Measurements from ENCODE around the gene CXCL11.

DNA sequence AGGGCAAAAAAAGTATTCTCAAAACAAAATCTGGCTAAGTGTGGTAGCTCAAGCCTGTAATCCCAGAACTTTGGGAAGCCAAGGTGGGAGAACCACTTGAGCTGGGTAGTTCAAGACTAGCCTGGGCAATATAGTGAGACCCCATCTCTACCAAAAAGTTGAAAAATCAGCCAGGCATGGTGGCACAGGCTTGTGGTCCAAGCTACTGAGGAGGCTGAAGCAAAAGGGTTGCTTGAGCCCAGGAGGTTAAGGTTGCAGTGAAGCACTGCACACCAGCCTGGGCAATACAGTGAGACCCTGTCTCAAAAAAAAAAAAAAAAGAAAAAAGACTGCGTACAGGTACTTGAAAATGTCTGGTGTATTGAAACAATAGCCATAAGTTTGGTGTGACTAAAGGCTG lies 43.4 kb downstream of the CXCL11 start:
- no peak for TF ChIP-seq GATA2 (IDR thresholded peaks at IDR 0.05; ENCODE audit: low read depth, low read length)
- no peak for TF ChIP-seq GATA3 (IDR thresholded peaks at IDR 0.05; ENCODE audit: low read depth, low read length)

Measured in SH-SY5Y (cell line).